ENCODE results near the gene SERPINA1. TPM values are rescaled to one million over a fixed set of nuclear protein-coding genes. Genes with fewer than 3 reads are reported as not detected.

SERPINA1 gene
- total and polyA plus RNA-seq, 2 experiments from 2014 or later = 3,480 to 5,074 TPM

DNA sequence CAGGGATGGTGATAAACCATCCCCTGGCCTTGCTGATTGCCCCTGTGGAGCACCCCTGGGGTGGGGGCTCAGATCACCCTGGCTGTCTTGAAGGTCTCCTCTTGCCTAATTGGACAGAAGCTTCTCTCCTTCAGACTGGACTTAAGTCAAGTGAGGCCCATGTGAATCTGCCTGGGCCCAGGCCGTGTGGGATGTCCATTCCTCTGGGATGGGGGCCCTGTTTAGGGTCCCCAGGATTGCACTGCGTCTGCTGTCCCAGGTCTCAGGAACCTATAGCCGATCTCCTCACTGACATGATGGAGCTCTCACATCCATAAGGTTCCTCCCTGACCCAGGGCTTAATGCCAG is 20.2 kb downstream of the SERPINA1 start:
- H3K4me2 ChIP-seq = no peak overlapping the region
- no peaks in the 10 kb centered on the region for H3K9me3 ChIP-seq (ENCODE audit: low read depth)
- no peak overlapping the region for H3K4me3 ChIP-seq
- no peak overlapping the region for H2AFZ ChIP-seq
- no peaks in the 10 kb centered on the region for H3K79me2 ChIP-seq
- 93% methylated on average over 3 of the region's 3 CpGs for WGBS (ENCODE audit: low lambda C conversion rate, missing lambda C conversion rate)
- no peak for DNase-seq (ENCODE audit: low spot score)
- no peaks in the 10 kb centered on the region for H4K20me1 ChIP-seq (ENCODE audit: insufficient read depth, poor library complexity, severe bottlenecking)
- no peaks in the 10 kb centered on the region for H3K27me3 ChIP-seq
- no peaks in the 10 kb centered on the region for H3K36me3 ChIP-seq (replicated peaks; ENCODE audit: insufficient read depth, low read depth)
- H3K9me2 ChIP-seq (replicated peaks; ENCODE audit: insufficient read depth) = no peaks in the 10 kb centered on the region
- H3K27ac ChIP-seq = no peak overlapping the region
- H3K4me1 ChIP-seq (ENCODE audit: insufficient read depth) = no peaks in the 10 kb centered on the region
- TF ChIP-seq, protein P1, sequence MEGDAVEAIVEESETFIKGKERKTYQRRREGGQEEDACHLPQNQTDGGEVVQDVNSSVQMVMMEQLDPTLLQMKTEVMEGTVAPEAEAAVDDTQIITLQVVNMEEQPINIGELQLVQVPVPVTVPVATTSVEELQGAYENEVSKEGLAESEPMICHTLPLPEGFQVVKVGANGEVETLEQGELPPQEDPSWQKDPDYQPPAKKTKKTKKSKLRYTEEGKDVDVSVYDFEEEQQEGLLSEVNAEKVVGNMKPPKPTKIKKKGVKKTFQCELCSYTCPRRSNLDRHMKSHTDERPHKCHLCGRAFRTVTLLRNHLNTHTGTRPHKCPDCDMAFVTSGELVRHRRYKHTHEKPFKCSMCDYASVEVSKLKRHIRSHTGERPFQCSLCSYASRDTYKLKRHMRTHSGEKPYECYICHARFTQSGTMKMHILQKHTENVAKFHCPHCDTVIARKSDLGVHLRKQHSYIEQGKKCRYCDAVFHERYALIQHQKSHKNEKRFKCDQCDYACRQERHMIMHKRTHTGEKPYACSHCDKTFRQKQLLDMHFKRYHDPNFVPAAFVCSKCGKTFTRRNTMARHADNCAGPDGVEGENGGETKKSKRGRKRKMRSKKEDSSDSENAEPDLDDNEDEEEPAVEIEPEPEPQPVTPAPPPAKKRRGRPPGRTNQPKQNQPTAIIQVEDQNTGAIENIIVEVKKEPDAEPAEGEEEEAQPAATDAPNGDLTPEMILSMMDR (IDR thresholded peaks at IDR 0.05; ENCODE audit: poor library complexity) = no peak
- TF ChIP-seq EZH2phosphoT487 (IDR thresholded peaks at IDR 0.05; ENCODE audit: low read depth, severe bottlenecking, unreplicated experiment) (no peak), EZH2 (IDR thresholded peaks at IDR 0.05; ENCODE audit: borderline replicate concordance) (no peak)

GRCh38 chr14:94367347-94368242 is 20.8 kb downstream of the SERPINA1 start:
- no peak for DNase-seq (ENCODE audit: low spot score)
- TF ChIP-seq EZH2 (IDR thresholded peaks at IDR 0.05; ENCODE audit: borderline replicate concordance) = no peak
- TF ChIP-seq EZH2phosphoT487 (IDR thresholded peaks at IDR 0.05; ENCODE audit: low read depth, severe bottlenecking, unreplicated experiment) = no peak
- TF ChIP-seq, protein P1 (IDR thresholded peaks at IDR 0.05; ENCODE audit: poor library complexity) = no peak
- 85% methylated on average over 12 of the region's 12 CpGs for WGBS (ENCODE audit: low lambda C conversion rate, missing lambda C conversion rate)

GRCh38 chr14:94366146-94366915 is 22.1 kb downstream of the SERPINA1 start, which contains the start of gene SERPINA2:
SERPINA2 (minus strand) TSS chr14:94366698.
- H3K9me2 ChIP-seq (replicated peaks; ENCODE audit: insufficient read depth) = no peaks in the 10 kb centered on the region
- H3K27ac ChIP-seq = no peak within 1 kb of the TSS
- H3K27me3 ChIP-seq = no peaks in the 10 kb centered on the region
- TF ChIP-seq EZH2phosphoT487 (IDR thresholded peaks at IDR 0.05; ENCODE audit: low read depth, severe bottlenecking, unreplicated experiment) = no peak
- TF ChIP-seq EZH2 (IDR thresholded peaks at IDR 0.05; ENCODE audit: borderline replicate concordance) = no peak
- TF ChIP-seq, protein P1 (IDR thresholded peaks at IDR 0.05; ENCODE audit: poor library complexity) = no peak
- no peaks in the 10 kb centered on the region for H4K20me1 ChIP-seq (ENCODE audit: insufficient read depth, poor library complexity, severe bottlenecking)
- H3K9me3 ChIP-seq (ENCODE audit: low read depth) = no peaks in the 10 kb centered on the region
- WGBS (ENCODE audit: low lambda C conversion rate, missing lambda C conversion rate) = 91% methylated on average over 14 of the region's 14 CpGs
- H3K4me1 ChIP-seq (ENCODE audit: insufficient read depth) = no peaks in the 10 kb centered on the region
- no peaks in the 10 kb centered on the region for H3K36me3 ChIP-seq (replicated peaks; ENCODE audit: insufficient read depth, low read depth)
- H3K4me3 ChIP-seq = no peak within 1 kb of the TSS
- H2AFZ ChIP-seq = no peak within 1 kb of the TSS
- H3K79me2 ChIP-seq = no peaks in the 10 kb centered on the region
- DNase-seq (ENCODE audit: low spot score) = no peak
- H3K4me2 ChIP-seq = no peak within 1 kb of the TSS

More at GRCh38 chr14:94367347-94368242, 20.8 kb downstream of the SERPINA1 start:
- no peak overlapping the region for H3K4me3 ChIP-seq
- no peaks in the 10 kb centered on the region for H4K20me1 ChIP-seq (ENCODE audit: insufficient read depth, poor library complexity, severe bottlenecking)
- H3K9me2 ChIP-seq (replicated peaks; ENCODE audit: insufficient read depth) = no peaks in the 10 kb centered on the region
- H3K9me3 ChIP-seq (ENCODE audit: low read depth) = no peaks in the 10 kb centered on the region
- H3K4me2 ChIP-seq = no peak overlapping the region
- H3K79me2 ChIP-seq = no peaks in the 10 kb centered on the region
- no peak overlapping the region for H3K27ac ChIP-seq
- no peaks in the 10 kb centered on the region for H3K36me3 ChIP-seq (replicated peaks; ENCODE audit: insufficient read depth, low read depth)
- no peaks in the 10 kb centered on the region for H3K27me3 ChIP-seq
- H3K4me1 ChIP-seq (ENCODE audit: insufficient read depth) = no peaks in the 10 kb centered on the region
- no peak overlapping the region for H2AFZ ChIP-seq
